ENCODE measurements around the gene PRPF6. TPM values are rescaled to one million over a fixed set of nuclear protein-coding genes. Genes with fewer than 3 reads are reported as not detected.

The PRPF6 gene
- total RNA-seq, 2 experiments from 2014 or later, result 45.1 to 73.7 TPM

DNA sequence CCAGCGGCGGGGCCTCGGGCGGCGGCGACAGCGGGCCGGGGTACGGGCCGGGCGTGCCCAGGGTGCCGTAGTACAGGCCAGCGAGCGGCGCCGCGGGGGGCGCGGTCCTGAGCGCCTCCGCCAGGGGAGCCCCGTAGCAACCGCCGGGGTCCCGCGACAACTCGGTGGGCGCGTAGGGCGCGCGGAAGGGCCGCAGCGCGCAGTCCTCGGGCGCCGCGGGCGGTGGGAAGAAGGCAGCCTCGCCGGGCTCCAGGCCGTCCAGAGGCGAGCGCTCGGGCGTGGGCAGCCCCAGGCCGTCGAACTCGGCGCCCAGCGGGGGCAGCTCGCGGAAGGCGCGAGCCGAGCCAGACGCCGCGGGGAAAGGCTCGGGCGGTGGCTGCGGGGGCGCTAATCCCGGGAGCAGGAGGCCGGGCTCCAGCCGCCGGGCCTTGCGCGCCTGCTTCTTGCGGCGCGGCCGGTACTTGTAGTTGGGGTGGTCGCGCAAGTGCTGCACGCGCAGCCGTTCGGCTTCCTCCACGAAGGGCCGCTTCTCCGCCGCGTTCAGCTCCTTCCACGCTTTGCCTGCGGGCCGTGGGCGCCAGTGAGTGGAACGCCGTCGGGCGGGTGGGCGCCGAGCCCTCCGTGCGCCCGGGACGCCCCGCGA is 67.6 kb downstream of the PRPF6 start:
- no peak for DNase-seq (ENCODE audit: low spot score)
- CTCF ChIA-PET (ENCODE audit: unreplicated experiment), result no interaction called here

DNA sequence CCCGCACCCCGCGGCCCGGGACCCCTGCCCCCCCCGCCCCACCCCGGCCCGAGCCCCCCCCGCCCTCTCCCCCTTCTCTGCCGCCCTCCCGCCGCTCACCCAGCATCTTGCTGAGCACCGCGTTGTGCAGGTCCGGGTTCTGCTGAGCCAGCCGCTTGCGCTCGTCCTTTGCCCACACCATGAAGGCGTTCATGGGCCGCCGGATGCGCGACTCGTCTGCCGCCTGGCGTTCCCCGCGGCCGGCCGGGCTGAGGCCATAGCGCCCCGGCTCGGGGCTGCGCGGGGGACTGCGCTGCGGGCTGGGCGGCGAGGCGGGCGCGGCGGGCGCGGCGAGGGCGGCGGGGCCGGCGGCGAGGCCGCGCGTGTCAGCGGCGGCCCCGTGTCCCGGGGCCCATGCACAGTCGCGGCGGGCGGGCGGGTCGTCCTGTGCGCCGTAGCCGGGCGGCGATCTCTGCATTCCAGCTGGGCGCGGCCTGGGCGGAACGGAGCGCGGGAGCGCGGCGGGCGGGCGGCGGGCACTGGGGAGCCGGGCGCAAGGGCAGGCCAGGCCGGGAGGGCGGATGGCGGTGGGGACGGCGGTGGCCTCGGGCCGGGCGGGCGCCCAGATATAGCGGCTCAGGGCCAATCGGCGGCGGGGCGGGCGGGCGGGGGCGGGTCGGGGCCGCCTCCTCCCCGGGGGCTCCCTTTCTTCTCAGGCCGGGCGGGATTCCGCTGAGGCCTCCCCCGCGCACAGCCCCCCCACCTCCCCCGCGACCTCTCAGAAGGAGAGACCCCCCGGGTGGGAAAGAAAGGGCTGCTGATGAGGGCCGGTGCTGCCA is 68.3 kb downstream of the PRPF6 start, which contains the start of gene SOX18:
Gene SOX18, minus strand, starts transcription at position 580 of the 818 bp plus-strand sequence. Its CDS starts 123 bp downstream, at position 457.
- intact Hi-C loops (cut with micrococcal nuclease; ENCODE audit: unreplicated experiment), result no loop called here

More for the DNA sequence above, 67.6 kb downstream of the PRPF6 start:
- no TSS peak for BruUV-seq (replicated peaks)
- Histone ChIP-seq H3K4me1 (ENCODE audit: insufficient read depth, low read length, poor library complexity, severe bottlenecking) (no peaks in the 10 kb centered on the region), H3K9me2 (ENCODE audit: insufficient read depth, low read length) (no peaks in the 10 kb centered on the region), H3K27ac (ENCODE audit: low read depth, low read length, poor library complexity, severe bottlenecking) (no peak overlapping the region), H3K4me3 (ENCODE audit: low read depth, low read length, poor library complexity, severe bottlenecking) (no peak overlapping the region), H3K36me3 (ENCODE audit: insufficient read depth, low read length) (no peaks in the 10 kb centered on the region), H3K9me3 (ENCODE audit: low read length) (no peaks in the 10 kb centered on the region), H4K20me1 (ENCODE audit: insufficient read depth, low read length) (no peaks in the 10 kb centered on the region), H2AFZ (ENCODE audit: low read length) (no peak overlapping the region), H3K4me2 (ENCODE audit: low read length) (no peak overlapping the region), H3K79me2 (ENCODE audit: insufficient read depth, low read depth, low read length) (no peaks in the 10 kb centered on the region)
- POLR2A ChIA-PET, result no interaction called here
- intact Hi-C loops (cut with micrococcal nuclease; ENCODE audit: unreplicated experiment), result no loop called here
- TF ChIP-seq, protein P1, sequence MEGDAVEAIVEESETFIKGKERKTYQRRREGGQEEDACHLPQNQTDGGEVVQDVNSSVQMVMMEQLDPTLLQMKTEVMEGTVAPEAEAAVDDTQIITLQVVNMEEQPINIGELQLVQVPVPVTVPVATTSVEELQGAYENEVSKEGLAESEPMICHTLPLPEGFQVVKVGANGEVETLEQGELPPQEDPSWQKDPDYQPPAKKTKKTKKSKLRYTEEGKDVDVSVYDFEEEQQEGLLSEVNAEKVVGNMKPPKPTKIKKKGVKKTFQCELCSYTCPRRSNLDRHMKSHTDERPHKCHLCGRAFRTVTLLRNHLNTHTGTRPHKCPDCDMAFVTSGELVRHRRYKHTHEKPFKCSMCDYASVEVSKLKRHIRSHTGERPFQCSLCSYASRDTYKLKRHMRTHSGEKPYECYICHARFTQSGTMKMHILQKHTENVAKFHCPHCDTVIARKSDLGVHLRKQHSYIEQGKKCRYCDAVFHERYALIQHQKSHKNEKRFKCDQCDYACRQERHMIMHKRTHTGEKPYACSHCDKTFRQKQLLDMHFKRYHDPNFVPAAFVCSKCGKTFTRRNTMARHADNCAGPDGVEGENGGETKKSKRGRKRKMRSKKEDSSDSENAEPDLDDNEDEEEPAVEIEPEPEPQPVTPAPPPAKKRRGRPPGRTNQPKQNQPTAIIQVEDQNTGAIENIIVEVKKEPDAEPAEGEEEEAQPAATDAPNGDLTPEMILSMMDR (conservative IDR thresholded peaks at IDR 0.05; ENCODE audit: low read length), result no peak
- TF ChIP-seq EZH2phosphoT487 (IDR thresholded peaks at IDR 0.05; ENCODE audit: borderline replicate concordance, low read depth, low read length), result no peak

More for the DNA sequence above, 68.3 kb downstream of the PRPF6 start, which contains the start of gene SOX18:
- no peaks in the 10 kb centered on the region for H4K20me1 ChIP-seq (ENCODE audit: insufficient read depth, low read length)
- H3K4me1 ChIP-seq (ENCODE audit: insufficient read depth, low read length, poor library complexity, severe bottlenecking), result no peaks in the 10 kb centered on the region
- H2AFZ ChIP-seq (ENCODE audit: low read length), result no peak within 1 kb of the TSS
- ChIA-PET CTCF (ENCODE audit: unreplicated experiment) (no interaction called here), POLR2A (no interaction called here)
- H3K9me2 ChIP-seq (ENCODE audit: insufficient read depth, low read length), result no peaks in the 10 kb centered on the region
- no peaks in the 10 kb centered on the region for H3K9me3 ChIP-seq (ENCODE audit: low read length)
- no peak for DNase-seq (ENCODE audit: low spot score)
- TF ChIP-seq, protein P1 (conservative IDR thresholded peaks at IDR 0.05; ENCODE audit: low read length), result no peak
- TF ChIP-seq EZH2phosphoT487 (IDR thresholded peaks at IDR 0.05; ENCODE audit: borderline replicate concordance, low read depth, low read length), result no peak
- H3K27ac ChIP-seq (ENCODE audit: low read depth, low read length, poor library complexity, severe bottlenecking), result no peak within 1 kb of the TSS
- no peak within 1 kb of the TSS for H3K4me3 ChIP-seq (ENCODE audit: low read depth, low read length, poor library complexity, severe bottlenecking)
- H3K79me2 ChIP-seq (ENCODE audit: insufficient read depth, low read depth, low read length), result no peaks in the 10 kb centered on the region
- no TSS peak for BruUV-seq (replicated peaks)
- no peak within 1 kb of the TSS for H3K4me2 ChIP-seq (ENCODE audit: low read length)
- H3K36me3 ChIP-seq (ENCODE audit: insufficient read depth, low read length), result no peaks in the 10 kb centered on the region
